ENCODE data around the gene FBXO10.

FBXO10 gene

GRCh38 chr9:37592108-37592951 lies 16.1 kb upstream of the FBXO10 start, which contains the start of gene TOMM5:
Gene TOMM5, minus strand, starts transcription at chr9:37592597. Its CDS starts 65 bp downstream, at chr9:37592532.
- no peaks in the 10 kb centered on the region for H3K9me3 ChIP-seq (ENCODE audit: control insufficient read depth in 2 of 2, low read length in 2 of 2)
- peak within 1 kb of the TSS; percentile 96 to 97 for H3K9ac ChIP-seq (ENCODE audit: low read length in 2 of 2)
- H3K36me3 ChIP-seq (ENCODE audit: control insufficient read depth in 2 of 2, insufficient read depth in 2 of 2, low read length in 2 of 2), result peaks cover 8 to 14% of the 10 kb centered on the region in 2 donors
- peak within 1 kb of the TSS; percentile 98 to 99 for H3K4me3 ChIP-seq (ENCODE audit: low read length in 2 of 2)
- peaks cover 16% of the 10 kb centered on the region for H3K4me1 ChIP-seq (ENCODE audit: control insufficient read depth, insufficient read depth, low read length)
- H3K27me3 ChIP-seq (ENCODE audit: control insufficient read depth in 1 of 2, insufficient read depth in 2 of 2, low read length in 2 of 2), result no peaks in the 10 kb centered on the region
- peak within 1 kb of the TSS; percentile 80 for H3K27ac ChIP-seq (ENCODE audit: low read length)

GRCh38 chr9:37587521-37587920 lies 11.3 kb upstream of the FBXO10 start:
- Histone ChIP-seq H3K4me3 (ENCODE audit: low read length in 2 of 2) (no peak overlapping the region), H3K27ac (ENCODE audit: low read length) (no peak overlapping the region), H3K9ac (ENCODE audit: low read length in 2 of 2) (no peak overlapping the region), H3K9me3 (ENCODE audit: control insufficient read depth in 2 of 2, low read length in 2 of 2) (no peaks in the 10 kb centered on the region), H3K4me1 (ENCODE audit: control insufficient read depth, insufficient read depth, low read length) (peaks cover 13% of the 10 kb centered on the region), H3K36me3 (ENCODE audit: control insufficient read depth in 2 of 2, insufficient read depth in 2 of 2, low read length in 2 of 2) (peaks cover 16 to 20% of the 10 kb centered on the region in 2 donors), H3K27me3 (ENCODE audit: control insufficient read depth in 1 of 2, insufficient read depth in 2 of 2, low read length in 2 of 2) (no peaks in the 10 kb centered on the region)

- Histone ChIP-seq H3K9me3 (ENCODE audit: control insufficient read depth in 2 of 2, low read length in 2 of 2) (no peaks in the 10 kb centered on the region), H3K4me1 (ENCODE audit: control insufficient read depth, insufficient read depth, low read length) (no peaks in the 10 kb centered on the region), H3K9ac (ENCODE audit: low read length in 2 of 2) (no peak overlapping the region), H3K27ac (ENCODE audit: low read length) (no peak overlapping the region), H3K36me3 (ENCODE audit: control insufficient read depth in 2 of 2, insufficient read depth in 2 of 2, low read length in 2 of 2) (peaks cover 18% of the 10 kb centered on the region in 2 donors), H3K27me3 (ENCODE audit: control insufficient read depth in 1 of 2, insufficient read depth in 2 of 2, low read length in 2 of 2) (no peaks in the 10 kb centered on the region), H3K4me3 (ENCODE audit: low read length in 2 of 2) (no peak overlapping the region)
Measured at GRCh38 chr9:37583522-37584121, 7.4 kb upstream of the FBXO10 start.

- H3K9me3 ChIP-seq (ENCODE audit: control insufficient read depth in 2 of 2, low read length in 2 of 2), result no peaks in the 10 kb centered on the region
- H3K36me3 ChIP-seq (ENCODE audit: control insufficient read depth in 2 of 2, insufficient read depth in 2 of 2, low read length in 2 of 2), result peaks cover 8 to 13% of the 10 kb centered on the region in 2 donors
- H3K4me1 ChIP-seq (ENCODE audit: control insufficient read depth, insufficient read depth, low read length), result no peaks in the 10 kb centered on the region
- no peak overlapping the region for H3K27ac ChIP-seq (ENCODE audit: low read length)
- H3K9ac ChIP-seq (ENCODE audit: low read length in 2 of 2), result no peak overlapping the region
- H3K4me3 ChIP-seq (ENCODE audit: low read length in 2 of 2), result no peak overlapping the region
- no peaks in the 10 kb centered on the region for H3K27me3 ChIP-seq (ENCODE audit: control insufficient read depth in 1 of 2, insufficient read depth in 2 of 2, low read length in 2 of 2)
Measured at GRCh38 chr9:37582548-37583157, 6.5 kb upstream of the FBXO10 start.

GRCh38 chr9:37575511-37575914 lies 667 bp downstream of the FBXO10 start:
- H3K27ac ChIP-seq (ENCODE audit: low read length), result peak overlapping the region; percentile 85
- H3K4me1 ChIP-seq (ENCODE audit: control insufficient read depth, insufficient read depth, low read length), result peaks cover 29% of the 10 kb centered on the region
- peak overlapping the region; percentile 57 to 86 for H3K4me3 ChIP-seq (ENCODE audit: low read length in 2 of 2)
- no peaks in the 10 kb centered on the region for H3K9me3 ChIP-seq (ENCODE audit: control insufficient read depth in 2 of 2, low read length in 2 of 2)
- H3K9ac ChIP-seq (ENCODE audit: low read length in 2 of 2), result peak overlapping the region; percentile 65 to 83
- H3K36me3 ChIP-seq (ENCODE audit: control insufficient read depth in 2 of 2, insufficient read depth in 2 of 2, low read length in 2 of 2), result peaks cover 0 to 2% of the 10 kb centered on the region in 2 donors
- no peaks in the 10 kb centered on the region for H3K27me3 ChIP-seq (ENCODE audit: control insufficient read depth in 1 of 2, insufficient read depth in 2 of 2, low read length in 2 of 2)

GRCh38 chr9:37575001-37575400 lies 1.2 kb downstream of the FBXO10 start:
- Histone ChIP-seq H3K27ac (ENCODE audit: low read length) (peak overlapping the region; percentile 85), H3K4me3 (ENCODE audit: low read length in 2 of 2) (peak overlapping the region; percentile 57 to 86), H3K36me3 (ENCODE audit: control insufficient read depth in 2 of 2, insufficient read depth in 2 of 2, low read length in 2 of 2) (no peaks in the 10 kb centered on the region), H3K9me3 (ENCODE audit: control insufficient read depth in 2 of 2, low read length in 2 of 2) (no peaks in the 10 kb centered on the region), H3K9ac (ENCODE audit: low read length in 2 of 2) (peak overlapping the region; percentile 65 to 83), H3K4me1 (ENCODE audit: control insufficient read depth, insufficient read depth, low read length) (peaks cover 29% of the 10 kb centered on the region), H3K27me3 (ENCODE audit: control insufficient read depth in 1 of 2, insufficient read depth in 2 of 2, low read length in 2 of 2) (no peaks in the 10 kb centered on the region)

GRCh38 chr9:37574241-37574721 lies 1.9 kb downstream of the FBXO10 start:
- Histone ChIP-seq H3K9ac (ENCODE audit: low read length in 2 of 2) (peak overlapping the region; percentile 28 to 83), H3K4me3 (ENCODE audit: low read length in 2 of 2) (peak overlapping the region in 1 of 2 donors; percentile 86), H3K27ac (ENCODE audit: low read length) (peak overlapping the region; percentile 85), H3K36me3 (ENCODE audit: control insufficient read depth in 2 of 2, insufficient read depth in 2 of 2, low read length in 2 of 2) (no peaks in the 10 kb centered on the region), H3K9me3 (ENCODE audit: control insufficient read depth in 2 of 2, low read length in 2 of 2) (no peaks in the 10 kb centered on the region), H3K27me3 (ENCODE audit: control insufficient read depth in 1 of 2, insufficient read depth in 2 of 2, low read length in 2 of 2) (no peaks in the 10 kb centered on the region), H3K4me1 (ENCODE audit: control insufficient read depth, insufficient read depth, low read length) (peaks cover 29% of the 10 kb centered on the region)

- Histone ChIP-seq H3K27ac (ENCODE audit: low read length) (no peak overlapping the region), H3K4me1 (ENCODE audit: control insufficient read depth, insufficient read depth, low read length) (peaks cover 21% of the 10 kb centered on the region), H3K9me3 (ENCODE audit: control insufficient read depth in 2 of 2, low read length in 2 of 2) (no peaks in the 10 kb centered on the region), H3K36me3 (ENCODE audit: control insufficient read depth in 2 of 2, insufficient read depth in 2 of 2, low read length in 2 of 2) (no peaks in the 10 kb centered on the region), H3K27me3 (ENCODE audit: control insufficient read depth in 1 of 2, insufficient read depth in 2 of 2, low read length in 2 of 2) (no peaks in the 10 kb centered on the region), H3K9ac (ENCODE audit: low read length in 2 of 2) (no peak overlapping the region), H3K4me3 (ENCODE audit: low read length in 2 of 2) (no peak overlapping the region)
Measured at GRCh38 chr9:37571282-37571681, 4.9 kb downstream of the FBXO10 start.

GRCh38 chr9:37566716-37567115 lies 9.5 kb downstream of the FBXO10 start:
- Histone ChIP-seq H3K9ac (ENCODE audit: low read length in 2 of 2) (no peak overlapping the region), H3K4me3 (ENCODE audit: low read length in 2 of 2) (no peak overlapping the region), H3K9me3 (ENCODE audit: control insufficient read depth in 2 of 2, low read length in 2 of 2) (no peaks in the 10 kb centered on the region), H3K27me3 (ENCODE audit: control insufficient read depth in 1 of 2, insufficient read depth in 2 of 2, low read length in 2 of 2) (no peaks in the 10 kb centered on the region), H3K36me3 (ENCODE audit: control insufficient read depth in 2 of 2, insufficient read depth in 2 of 2, low read length in 2 of 2) (no peaks in the 10 kb centered on the region), H3K27ac (ENCODE audit: low read length) (no peak overlapping the region), H3K4me1 (ENCODE audit: control insufficient read depth, insufficient read depth, low read length) (peaks cover 2% of the 10 kb centered on the region)

GRCh38 chr9:37565661-37566618 lies 10.2 kb downstream of the FBXO10 start:
- H3K9me3 ChIP-seq (ENCODE audit: control insufficient read depth in 2 of 2, low read length in 2 of 2), result no peaks in the 10 kb centered on the region
- H3K9ac ChIP-seq (ENCODE audit: low read length in 2 of 2), result no peak overlapping the region
- no peak overlapping the region for H3K4me3 ChIP-seq (ENCODE audit: low read length in 2 of 2)
- no peaks in the 10 kb centered on the region for H3K36me3 ChIP-seq (ENCODE audit: control insufficient read depth in 2 of 2, insufficient read depth in 2 of 2, low read length in 2 of 2)
- no peaks in the 10 kb centered on the region for H3K27me3 ChIP-seq (ENCODE audit: control insufficient read depth in 1 of 2, insufficient read depth in 2 of 2, low read length in 2 of 2)
- H3K27ac ChIP-seq (ENCODE audit: low read length), result no peak overlapping the region
- peaks cover 2% of the 10 kb centered on the region for H3K4me1 ChIP-seq (ENCODE audit: control insufficient read depth, insufficient read depth, low read length)

All from stomach smooth muscle (tissue), 2 donors.